ENCODE measurements around the gene GALNT3. TPM values are rescaled to one million over a fixed set of nuclear protein-coding genes. Genes with fewer than 3 reads are reported as not detected.
A peak's percentile ranks its signal among the peaks of the same experiment; 100 is the strongest.

The GALNT3 gene
- total RNA-seq, 1 donor from 2014 or later: 18.4 TPM

DNA sequence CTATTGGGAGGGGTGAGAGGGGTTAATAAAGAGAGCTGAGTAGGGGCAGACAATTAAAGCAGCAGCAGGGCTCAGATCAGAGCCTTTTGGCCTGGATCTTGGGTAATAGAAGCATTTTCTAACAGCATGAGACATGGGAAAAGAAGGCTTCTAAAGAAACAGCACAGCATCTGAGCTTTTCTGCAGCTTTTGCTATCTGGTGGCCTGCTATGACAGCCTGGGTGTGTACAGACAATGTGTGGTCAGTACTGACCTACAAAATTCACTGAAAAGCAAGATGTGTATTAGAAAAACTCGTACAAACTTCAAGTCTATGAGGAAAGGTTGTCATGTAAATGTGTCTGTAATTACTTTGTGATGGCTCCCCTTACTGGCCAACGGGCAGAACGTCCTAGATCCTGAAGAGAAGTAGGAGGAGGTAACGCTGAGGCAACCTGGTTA is 95.6 kb downstream of the GALNT3 start:
- Mint-ChIP-seq H3K4me1 (ENCODE audit: low read depth) (peaks cover 1% of the 10 kb centered on the region), H3K36me3 (ENCODE audit: insufficient read depth) (no peaks in the 10 kb centered on the region), H3K27me3 (no peaks in the 10 kb centered on the region), H3K4me3 (ENCODE audit: low read depth) (no peak overlapping the region), H3K27ac (no peak overlapping the region), H3K9me3 (ENCODE audit: low read depth) (no peaks in the 10 kb centered on the region)
- no peak for DNase-seq (ENCODE audit: low spot score, unreplicated experiment)
- TF ChIP-seq, protein P1, sequence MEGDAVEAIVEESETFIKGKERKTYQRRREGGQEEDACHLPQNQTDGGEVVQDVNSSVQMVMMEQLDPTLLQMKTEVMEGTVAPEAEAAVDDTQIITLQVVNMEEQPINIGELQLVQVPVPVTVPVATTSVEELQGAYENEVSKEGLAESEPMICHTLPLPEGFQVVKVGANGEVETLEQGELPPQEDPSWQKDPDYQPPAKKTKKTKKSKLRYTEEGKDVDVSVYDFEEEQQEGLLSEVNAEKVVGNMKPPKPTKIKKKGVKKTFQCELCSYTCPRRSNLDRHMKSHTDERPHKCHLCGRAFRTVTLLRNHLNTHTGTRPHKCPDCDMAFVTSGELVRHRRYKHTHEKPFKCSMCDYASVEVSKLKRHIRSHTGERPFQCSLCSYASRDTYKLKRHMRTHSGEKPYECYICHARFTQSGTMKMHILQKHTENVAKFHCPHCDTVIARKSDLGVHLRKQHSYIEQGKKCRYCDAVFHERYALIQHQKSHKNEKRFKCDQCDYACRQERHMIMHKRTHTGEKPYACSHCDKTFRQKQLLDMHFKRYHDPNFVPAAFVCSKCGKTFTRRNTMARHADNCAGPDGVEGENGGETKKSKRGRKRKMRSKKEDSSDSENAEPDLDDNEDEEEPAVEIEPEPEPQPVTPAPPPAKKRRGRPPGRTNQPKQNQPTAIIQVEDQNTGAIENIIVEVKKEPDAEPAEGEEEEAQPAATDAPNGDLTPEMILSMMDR (IDR thresholded peaks at IDR 0.05; ENCODE audit: unreplicated experiment): peak; percentile 60

- Mint-ChIP-seq H3K27ac (no peak overlapping the region), H3K4me1 (ENCODE audit: low read depth) (peaks cover 1% of the 10 kb centered on the region), H3K36me3 (ENCODE audit: insufficient read depth) (no peaks in the 10 kb centered on the region), H3K4me3 (ENCODE audit: low read depth) (no peak overlapping the region), H3K9me3 (ENCODE audit: low read depth) (no peaks in the 10 kb centered on the region), H3K27me3 (no peaks in the 10 kb centered on the region)
- TF ChIP-seq, protein P1 (IDR thresholded peaks at IDR 0.05; ENCODE audit: unreplicated experiment): no peak
- DNase-seq (ENCODE audit: low spot score, unreplicated experiment): no peak
These were observed 96.2 kb downstream of the GALNT3 start for GRCh38 chr2:165697748-165698443.

Other genes starting within 250 kb of the GALNT3 start
- gene TTC21B, start 159.5 kb upstream of the GALNT3 start, total RNA-seq: 34.5 and 36.9 TPM in 2 replicates